OCI-LY3 (cell line): ENCODE measurements around the gene HOXA3.

Experiments
- CTCF ChIP-seq: fragments of 200-600, 300-600 bp; sonication (generic); IDR thresholded peaks from 2 replicates; pipeline ENCODE4 v1.5.1; 2014; ENCODE audit warnings: antibody characterized with exemption, low read length, low read depth
- EZH2phosphoT487 ChIP-seq: fragments of 200-600 bp; shearing (Covaris generic); IDR thresholded peaks from 2 replicates; pipeline ENCODE4 v1.6.1; 2018; ENCODE audit warnings: antibody characterized with exemption, mixed run types, low read depth

GRCh38 chr7:27138472-27138871 is 13.9 kb downstream of the HOXA3 start:
- TF ChIP-seq CTCF (no peak), EZH2phosphoT487 (no peak)
